ENCODE measurements around the gene FBL.

Gene FBL

DNA sequence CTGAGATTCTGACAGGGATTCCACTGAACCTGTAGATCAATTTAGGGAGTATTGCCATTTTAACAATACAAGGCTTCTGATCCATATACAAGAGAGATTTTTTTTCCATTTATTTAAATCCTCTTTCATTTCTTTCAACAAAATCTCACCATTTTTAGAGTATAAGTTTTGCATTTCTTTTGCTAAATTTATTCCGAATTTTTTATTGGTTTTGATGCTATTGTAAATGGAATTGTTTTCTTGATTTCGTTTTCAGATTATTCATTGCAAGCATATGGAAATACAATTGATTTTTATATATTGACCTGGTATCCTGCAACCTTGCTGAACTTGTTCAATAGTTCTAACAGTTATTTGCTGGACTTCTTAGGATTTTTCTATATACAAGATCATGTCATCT, 49.1 kb downstream of the FBL start:
- DNase-seq (ENCODE audit: insufficient read length, low spot score) (no peak), FAIRE-seq (no peak)

- no peak for FAIRE-seq
- no peak for DNase-seq (ENCODE audit: insufficient read length, low spot score)
Measured at GRCh38 chr19:39796000-39796498, 50.1 kb downstream of the FBL start.

GRCh38 chr19:39795001-39795400, 51.2 kb downstream of the FBL start:
- DNase-seq (ENCODE audit: insufficient read length, low spot score) (no peak), FAIRE-seq (no peak)

DNA sequence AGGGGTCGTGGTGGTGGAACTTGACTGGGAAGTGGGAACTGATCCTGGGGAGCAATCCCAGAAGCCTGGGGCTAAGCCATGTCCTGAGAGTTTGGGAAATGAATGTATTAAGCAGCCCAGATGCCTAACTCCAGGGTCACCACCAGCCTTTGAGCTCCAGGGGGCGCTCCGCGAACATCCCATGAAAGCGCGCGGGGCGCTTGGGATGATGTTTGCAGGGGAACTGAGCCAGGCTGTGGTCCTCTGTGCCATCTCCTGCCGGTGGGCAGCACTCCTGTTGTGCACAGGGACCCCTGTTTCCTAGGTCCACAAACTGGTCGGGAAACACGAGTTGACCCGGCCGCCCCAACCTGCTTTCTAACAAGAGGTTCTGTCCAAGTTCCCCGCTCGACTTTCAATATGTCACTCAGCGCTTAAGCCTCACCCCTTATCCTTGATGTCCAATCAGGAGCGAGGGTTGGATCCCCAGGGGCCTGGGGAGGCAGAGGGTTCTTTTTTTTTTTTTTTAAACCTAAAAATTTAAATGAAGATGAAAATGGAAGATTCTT, 53.1 kb downstream of the FBL start:
- DNase-seq (ENCODE audit: insufficient read length, low spot score): peak; percentile 75
- no peak for FAIRE-seq

- DNase-seq (ENCODE audit: insufficient read length, low spot score) (no peak), FAIRE-seq (no peak)
Measured at GRCh38 chr19:39788244-39788643, 57.9 kb downstream of the FBL start.
